Inferior parietal cortex (tissue), 1 donor: ENCODE results near the gene BAZ2A.
"Not testable (repeated sequence)": the region's sequence is repeated elsewhere in the genome, so short reads cannot be mapped to it uniquely, and the experiment has no call there.

Experiments
- DNase-seq: peaks from one replicate; pipeline ENCODE4 v3.0.0-alpha.2; 2016; ENCODE audit errors: extremely low spot score

Gene BAZ2A

GRCh38 chr12:56630180-56630632, at the start of gene BAZ2A:
TSS of gene BAZ2A (minus strand) at chr12:56630326. CDS start at chr12:56617530, 12,796 bp downstream.
- DNase-seq, result peak; percentile 89

GRCh38 chr12:56678852-56679251, 48.7 kb upstream of the BAZ2A start:
- no peak for DNase-seq

GRCh38 chr12:56677680-56678079, 47.6 kb upstream of the BAZ2A start:
- DNase-seq, result no peak

DNA sequence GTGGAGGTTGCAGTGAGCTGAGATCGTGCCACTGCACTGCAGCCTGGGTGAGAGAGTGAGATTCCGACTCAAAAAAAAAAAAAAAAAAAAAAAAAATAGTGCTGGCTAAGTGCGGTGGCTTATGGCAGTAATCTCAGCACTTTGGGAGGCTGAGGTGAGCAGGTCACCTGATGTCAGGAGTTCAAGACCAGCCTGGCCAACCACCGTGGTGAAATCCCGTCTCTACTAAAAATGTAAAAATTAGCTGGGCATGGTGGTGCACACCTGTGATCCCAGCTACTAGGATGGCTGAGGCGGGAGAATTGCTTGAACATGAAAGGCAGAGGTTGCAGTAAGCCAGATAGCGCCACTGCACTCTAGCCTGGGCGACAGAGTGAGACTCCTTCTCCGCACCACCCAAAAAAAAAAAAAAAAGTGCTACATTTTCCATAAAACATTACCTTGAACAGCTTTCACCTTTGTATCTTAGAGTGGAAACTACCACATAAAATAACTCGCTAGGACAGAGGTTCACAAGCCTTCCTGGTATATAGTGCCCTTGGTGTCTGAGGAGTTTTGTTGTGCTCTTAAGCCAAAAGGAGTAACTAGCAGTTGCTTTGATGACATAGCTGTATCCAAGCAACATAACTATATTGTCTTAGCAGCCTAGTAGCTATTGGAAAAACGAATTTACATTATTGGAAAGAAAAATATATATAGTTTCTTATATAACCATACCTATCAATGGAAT, 46.9 kb upstream of the BAZ2A start:
- no peak for DNase-seq

- no peak for DNase-seq
Observed at GRCh38 chr12:56671608-56672007, 41.5 kb upstream of the BAZ2A start.

- no peak for DNase-seq
Observed at GRCh38 chr12:56670836-56671235, 40.7 kb upstream of the BAZ2A start.

- no peak for DNase-seq
Observed at GRCh38 chr12:56668197-56668457, 38.0 kb upstream of the BAZ2A start.

DNA sequence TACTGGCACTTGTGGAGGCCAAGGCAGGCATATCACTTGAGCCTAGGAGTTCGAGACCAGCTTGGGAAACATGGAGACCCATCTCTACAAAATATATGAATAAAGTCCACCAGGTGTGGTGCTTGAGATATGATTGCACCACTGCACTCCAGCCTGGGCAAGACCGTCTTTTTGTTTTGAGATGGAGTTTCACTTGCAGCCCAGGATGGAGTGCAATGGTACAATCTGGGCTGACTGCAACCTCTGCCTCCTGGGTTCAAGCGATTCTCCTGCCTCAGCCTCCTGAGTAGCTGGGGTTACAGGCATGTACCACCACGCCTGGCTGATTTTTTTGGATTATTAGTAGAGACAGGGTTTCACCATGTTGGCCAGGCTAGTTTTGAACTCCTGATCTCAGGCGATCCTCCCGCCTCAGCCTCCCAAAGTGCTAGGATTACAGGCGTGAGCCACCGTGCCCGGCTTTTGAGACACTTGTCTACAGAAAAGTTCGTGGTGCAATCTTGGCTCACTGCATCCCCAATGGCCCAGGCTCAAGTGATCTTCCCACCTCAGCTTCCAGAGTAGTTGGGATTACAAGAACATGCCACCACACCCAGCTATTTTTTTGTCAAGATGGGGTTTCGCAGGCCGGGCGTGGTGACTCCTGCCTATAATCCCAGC, 32.0 kb upstream of the BAZ2A start:
- DNase-seq, result no peak

DNA sequence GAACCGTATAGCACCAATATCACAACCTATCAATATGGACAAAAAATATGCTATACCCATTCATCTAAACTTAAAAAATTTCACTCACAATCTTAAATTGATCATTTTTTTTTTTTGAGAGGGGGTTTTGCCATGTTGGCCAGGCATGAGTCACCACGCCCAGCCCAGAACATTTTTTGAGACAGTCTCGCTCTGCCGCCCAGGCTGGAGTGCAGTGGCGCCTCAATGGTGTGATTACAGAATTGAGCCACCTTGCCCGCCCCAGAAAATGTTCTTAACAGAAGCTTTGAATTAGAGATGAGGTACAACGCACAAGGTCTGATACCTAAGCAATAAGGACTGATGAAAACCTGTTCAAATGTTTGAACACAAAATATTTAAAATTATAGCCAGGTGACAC, 31.4 kb upstream of the BAZ2A start:
- no peak for DNase-seq

- DNase-seq, result no peak
Observed at GRCh38 chr12:56658921-56659320, 28.8 kb upstream of the BAZ2A start.

DNA sequence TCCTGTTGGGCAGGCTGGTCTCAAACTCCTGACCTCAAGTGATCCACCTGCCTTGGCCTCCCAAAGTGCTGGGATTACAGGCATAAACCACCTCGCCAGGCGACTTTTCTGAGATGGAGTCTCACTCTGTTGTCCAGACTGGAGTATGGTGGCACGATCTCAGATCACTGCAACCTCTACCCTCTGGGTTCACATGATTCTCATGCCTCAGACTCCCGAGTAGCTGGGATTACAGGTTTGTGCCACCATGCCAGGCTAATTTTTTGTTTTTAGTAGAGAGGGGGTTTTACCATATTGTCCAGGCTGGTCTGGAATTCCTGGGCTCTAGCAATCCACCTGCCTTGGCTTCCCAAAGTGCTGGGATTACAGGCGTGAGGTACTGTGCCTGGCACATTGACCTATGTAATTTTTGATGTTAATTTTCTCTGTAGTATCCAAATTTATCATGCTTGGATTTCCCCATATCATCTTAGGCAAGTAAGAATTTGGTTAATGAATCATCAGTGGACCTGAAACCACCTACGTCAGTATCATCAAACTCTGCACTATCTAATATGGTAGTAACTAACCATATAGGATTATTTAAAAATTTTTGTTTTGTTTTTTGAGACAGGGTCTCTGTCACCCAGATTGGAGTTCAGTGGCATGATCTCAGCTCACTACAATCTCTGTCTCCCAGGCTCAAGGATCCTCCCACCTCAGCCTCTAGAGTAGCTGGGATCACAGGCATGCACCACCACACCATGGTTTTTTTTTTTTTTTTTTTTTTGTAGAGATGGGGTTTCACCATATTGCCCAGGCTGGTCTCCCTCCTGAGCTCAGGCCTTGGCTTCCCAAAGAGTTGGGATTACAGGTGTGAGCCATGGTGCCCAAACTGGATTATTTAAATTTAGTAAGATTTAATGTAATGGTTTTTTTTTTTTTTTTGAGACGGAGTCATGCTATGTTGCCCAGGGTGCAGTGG, 27.6 kb upstream of the BAZ2A start:
- DNase-seq, result no peak

DNA sequence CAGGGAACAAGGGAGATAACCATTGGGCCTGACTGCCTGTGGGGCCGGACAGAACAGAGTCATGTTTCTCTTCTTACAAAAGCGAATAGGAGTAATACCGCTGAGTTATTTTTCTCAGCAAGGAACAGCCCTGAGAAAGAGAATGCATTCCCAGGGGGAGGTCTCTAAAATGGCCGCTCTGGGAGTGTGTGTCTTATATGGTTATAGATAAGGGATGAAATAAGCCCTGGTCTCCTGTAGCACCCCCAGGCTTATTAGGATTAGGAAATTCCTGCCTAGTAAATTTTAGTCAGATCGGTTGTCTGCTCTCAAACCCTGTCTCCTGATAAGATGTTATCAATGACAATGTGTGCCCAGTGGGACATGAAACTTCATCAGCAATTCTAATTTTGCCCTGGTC, 23.7 kb upstream of the BAZ2A start:
- DNase-seq, result not testable (repeated sequence)

DNA sequence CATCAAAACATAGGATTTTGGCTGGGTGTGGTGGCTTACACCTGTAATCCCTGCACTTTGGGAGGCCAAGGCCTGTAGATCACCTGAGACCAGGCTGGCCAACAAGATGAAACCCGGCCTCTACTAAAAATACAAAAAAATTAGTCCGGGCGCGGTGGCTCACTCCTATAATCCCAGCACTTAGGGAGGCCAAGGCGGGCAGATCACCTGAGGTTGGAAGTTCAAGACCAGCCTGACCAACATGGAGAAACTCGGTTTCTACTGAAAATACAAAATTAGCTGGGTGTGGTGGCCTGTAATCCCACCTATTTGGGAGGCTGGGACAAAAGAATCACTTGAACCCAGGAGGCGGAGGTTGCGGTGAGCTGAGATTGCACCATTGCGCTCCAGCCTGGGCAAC, 17.9 kb upstream of the BAZ2A start:
- not testable (repeated sequence) for DNase-seq

DNA sequence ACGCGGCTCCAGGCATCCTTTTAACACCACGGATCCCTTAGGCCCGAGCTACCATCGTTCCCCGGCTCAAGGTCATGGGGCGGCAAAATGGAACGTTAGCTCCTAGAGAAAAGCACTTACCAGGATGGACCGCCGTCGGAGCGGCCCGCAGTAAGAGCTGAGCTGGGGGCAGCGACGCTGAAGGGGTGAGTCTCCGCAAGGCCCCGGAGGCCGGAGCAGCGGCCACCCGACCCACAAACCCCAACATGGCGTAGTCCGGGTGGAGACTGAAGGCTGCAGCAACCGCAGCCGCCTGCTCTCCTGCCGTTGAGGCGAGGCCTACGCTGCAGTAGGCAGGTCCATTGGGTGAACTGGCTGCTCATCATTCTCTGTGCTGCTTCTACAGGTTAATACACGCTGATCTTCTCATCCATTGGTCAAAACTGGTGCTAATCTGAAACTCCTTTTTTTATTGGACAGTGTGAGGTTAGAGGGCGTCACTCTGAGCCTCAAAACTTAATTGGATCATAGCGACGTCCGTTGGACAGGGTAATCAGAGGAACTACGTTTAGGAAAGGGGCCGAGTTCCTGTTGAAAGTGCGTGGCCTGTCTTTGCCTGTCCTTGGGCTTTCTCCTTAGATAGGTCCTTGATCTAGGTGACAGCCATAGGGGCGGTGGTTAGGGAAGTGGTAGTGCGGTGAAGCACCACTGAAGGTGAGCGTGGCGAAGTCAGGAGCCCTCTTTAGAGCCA, 15.8 kb upstream of the BAZ2A start, which contains the start of gene ATP5F1B:
Gene ATP5F1B, minus strand, starts transcription at position 268 of the 730 bp plus-strand sequence. Its CDS starts 21 bp downstream, at position 247.
- DNase-seq, result peak; percentile 100

DNA sequence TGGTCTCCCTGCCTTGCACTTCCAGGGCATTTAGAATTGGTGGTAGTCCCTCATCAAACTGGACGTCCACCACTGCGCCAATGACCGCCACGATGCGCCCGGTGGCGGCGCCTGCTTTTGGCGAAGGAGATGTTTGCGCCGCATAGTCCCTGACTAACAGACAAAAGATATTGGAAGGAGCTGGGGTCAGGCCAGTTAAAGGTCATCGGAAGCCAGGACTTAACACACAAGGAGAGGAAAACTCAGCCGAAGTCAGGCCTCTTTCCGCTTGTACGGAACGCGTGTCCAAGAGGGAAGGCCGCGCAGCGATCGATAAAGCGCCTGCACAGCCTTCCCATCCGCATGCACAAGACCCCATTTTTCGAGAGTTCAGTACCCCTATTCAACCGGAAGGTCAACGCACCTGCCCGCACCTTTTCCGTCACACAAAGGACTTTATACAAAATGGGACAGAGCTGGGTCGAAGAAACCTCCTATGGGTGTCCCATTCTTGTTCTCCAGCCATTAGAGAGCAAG, 15.1 kb upstream of the BAZ2A start:
- DNase-seq, result no peak

DNA sequence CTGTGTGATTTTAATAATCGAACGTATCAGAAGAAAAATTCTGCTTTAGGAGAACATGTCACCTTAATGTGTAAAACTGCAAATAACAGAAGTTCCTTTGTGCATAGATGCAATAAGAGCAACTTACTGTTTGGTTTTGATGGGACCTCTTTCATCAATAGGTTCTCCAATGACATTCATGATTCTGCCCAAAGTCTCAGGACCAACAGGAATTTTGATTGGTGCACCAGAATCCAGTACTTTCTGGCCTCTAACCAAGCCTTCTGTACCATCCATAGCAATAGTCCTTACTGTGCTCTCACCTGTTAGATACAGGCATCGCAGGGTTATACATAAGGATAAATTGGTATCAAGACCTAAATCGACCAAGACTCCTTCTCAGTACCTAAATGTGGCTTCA, 14.5 kb upstream of the BAZ2A start:
- no peak for DNase-seq

DNA sequence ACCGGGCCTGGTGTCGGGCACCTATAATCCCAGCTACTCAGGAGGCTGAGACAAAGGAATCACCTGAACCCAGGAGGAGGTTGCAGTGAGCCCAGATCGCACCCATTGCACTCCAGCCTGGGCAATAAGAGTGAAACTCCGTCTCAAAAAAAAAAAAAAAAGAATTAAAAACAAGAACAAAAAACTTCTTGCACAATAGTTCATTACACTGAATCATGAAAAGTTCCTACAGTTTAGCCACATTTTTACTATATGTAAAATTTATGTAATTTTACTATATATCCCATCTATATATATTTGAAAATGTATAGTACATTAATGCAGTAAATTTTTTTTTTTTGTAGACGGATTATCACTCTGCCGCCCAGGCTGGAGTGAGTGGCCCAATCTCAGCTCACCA, 11.1 kb upstream of the BAZ2A start:
- no peak for DNase-seq

- DNase-seq, result no peak
Observed at GRCh38 chr12:56637621-56638020, 7.5 kb upstream of the BAZ2A start.

GRCh38 chr12:56636675-56637540, 6.8 kb upstream of the BAZ2A start:
- DNase-seq, result peak; percentile 91
